HEK293 (cell line): ENCODE results near the gene ANKRD33.

Experiments used
- KLF8 ChIP-seq: fragments of 450-650 bp; formaldehyde crosslinking; IDR thresholded peaks from 2 replicates; pipeline ENCODE4 v1.5.1; 2016; ENCODE audit warnings: missing biosample characterization, missing genetic modification characterization
- MYNN ChIP-seq: fragments of 450-650 bp; formaldehyde crosslinking; IDR thresholded peaks from 2 replicates; pipeline ENCODE4 v1.5.1; 2016; ENCODE audit warnings: missing biosample characterization, missing genetic modification characterization, borderline replicate concordance
- RBAK ChIP-seq: fragments of 450-650 bp; formaldehyde crosslinking; IDR thresholded peaks from 2 replicates; pipeline ENCODE4 v1.5.1; 2016; ENCODE audit warnings: missing biosample characterization, missing genetic modification characterization
- SALL2 ChIP-seq: fragments of 450-650 bp; formaldehyde crosslinking; IDR thresholded peaks from 2 replicates; pipeline ENCODE4 v1.5.0; 2017; ENCODE audit warnings: missing biosample characterization, mild to moderate bottlenecking, missing genetic modification characterization, borderline replicate concordance
- YY1 ChIP-seq: fragments of 450-650 bp; formaldehyde crosslinking; IDR thresholded peaks from 2 replicates; pipeline ENCODE4 v1.5.1; 2018; ENCODE audit warnings: missing biosample characterization, missing genetic modification characterization
- ZBTB21 ChIP-seq: fragments of 450-650 bp; formaldehyde crosslinking; IDR thresholded peaks from 2 replicates; pipeline ENCODE4 v1.5.1; 2017; ENCODE audit warnings: missing biosample characterization, missing genetic modification characterization
- ZBTB49 ChIP-seq: fragments of 450-650 bp; formaldehyde crosslinking; IDR thresholded peaks from 2 replicates; pipeline ENCODE4 v1.5.1; 2016; ENCODE audit warnings: missing biosample characterization, missing genetic modification characterization, low read depth
- ZIC2 ChIP-seq: fragments of 450-650 bp; formaldehyde crosslinking; IDR thresholded peaks from 2 replicates; pipeline ENCODE4 v1.5.1; 2016; ENCODE audit warnings: missing biosample characterization, missing genetic modification characterization
- ZNF112 ChIP-seq: fragments of 450-650 bp; formaldehyde crosslinking; IDR thresholded peaks from 2 replicates; pipeline ENCODE4 v1.5.0; 2017; ENCODE audit warnings: missing biosample characterization, missing genetic modification characterization
- ZNF148 ChIP-seq: fragments of 450-650 bp; formaldehyde crosslinking; IDR thresholded peaks from 2 replicates; pipeline ENCODE4 v1.5.0; 2017; ENCODE audit warnings: missing biosample characterization, missing genetic modification characterization, borderline replicate concordance
- ZNF157 ChIP-seq: fragments of 450-650 bp; formaldehyde crosslinking; IDR thresholded peaks from 2 replicates; pipeline ENCODE4 v1.5.1; 2016; ENCODE audit warnings: missing biosample characterization, missing genetic modification characterization
- ZNF214 ChIP-seq: fragments of 450-650 bp; formaldehyde crosslinking; IDR thresholded peaks from 2 replicates; pipeline ENCODE4 v1.5.1; 2017; ENCODE audit warnings: missing biosample characterization, mild to moderate bottlenecking, missing genetic modification characterization, borderline replicate concordance
- ZNF248 ChIP-seq: fragments of 450-650 bp; formaldehyde crosslinking; IDR thresholded peaks from 2 replicates; pipeline ENCODE4 v1.5.1; 2017; ENCODE audit warnings: missing biosample characterization, missing genetic modification characterization
- ZNF311 ChIP-seq: fragments of 450-650 bp; formaldehyde crosslinking; IDR thresholded peaks from 2 replicates; pipeline ENCODE4 v1.5.1; 2017; ENCODE audit warnings: missing biosample characterization, missing genetic modification characterization, borderline replicate concordance
- ZNF335 ChIP-seq: fragments of 450-650 bp; formaldehyde crosslinking; conservative IDR thresholded peaks from 2 replicates; pipeline ENCODE4 v1.5.1; 2016; ENCODE audit warnings: missing biosample characterization, missing genetic modification characterization
- ZNF398 ChIP-seq: fragments of 450-650 bp; formaldehyde crosslinking; IDR thresholded peaks from 2 replicates; pipeline ENCODE4 v1.5.1; 2017; ENCODE audit warnings: missing biosample characterization, missing genetic modification characterization
- ZNF404 ChIP-seq: fragments of 450-650 bp; formaldehyde crosslinking; IDR thresholded peaks from 2 replicates; pipeline ENCODE4 v1.5.1; 2017; ENCODE audit warnings: missing biosample characterization, missing genetic modification characterization
- ZNF416 ChIP-seq: fragments of 450-650 bp; formaldehyde crosslinking; IDR thresholded peaks from 2 replicates; pipeline ENCODE4 v1.5.1; 2016; ENCODE audit warnings: missing biosample characterization, missing genetic modification characterization
- ZNF521 ChIP-seq: fragments of 450-650 bp; formaldehyde crosslinking; IDR thresholded peaks from 2 replicates; pipeline ENCODE4 v1.5.1; 2017; ENCODE audit warnings: missing biosample characterization, mild to moderate bottlenecking, missing genetic modification characterization
- ZNF544 ChIP-seq: fragments of 450-650 bp; formaldehyde crosslinking; IDR thresholded peaks from 2 replicates; pipeline ENCODE4 v1.5.0; 2017; ENCODE audit warnings: missing biosample characterization, missing genetic modification characterization
- ZNF561 ChIP-seq: fragments of 450-650 bp; IDR thresholded peaks from 2 replicates; pipeline ENCODE4 v1.5.1; 2018; ENCODE audit warnings: missing biosample characterization, missing genetic modification characterization, borderline replicate concordance
- ZNF600 ChIP-seq: fragments of 450-650 bp; formaldehyde crosslinking; IDR thresholded peaks from 2 replicates; pipeline ENCODE4 v1.5.1; 2016; ENCODE audit warnings: missing biosample characterization, missing genetic modification characterization
- ZNF747 ChIP-seq: fragments of 450-650 bp; formaldehyde crosslinking; IDR thresholded peaks from 2 replicates; pipeline ENCODE4 v1.5.1; 2016; ENCODE audit warnings: missing biosample characterization, missing genetic modification characterization
- ZNF830 ChIP-seq: fragments of 450-650 bp; IDR thresholded peaks from 2 replicates; pipeline ENCODE4 v1.5.0; 2018; ENCODE audit warnings: missing biosample characterization, missing genetic modification characterization, low read depth, mild to moderate bottlenecking, moderate library complexity
- ZNF837 ChIP-seq: fragments of 450-650 bp; formaldehyde crosslinking; IDR thresholded peaks from 2 replicates; pipeline ENCODE4 v1.5.1; 2016; ENCODE audit warnings: missing biosample characterization, missing genetic modification characterization
- ZSCAN16 ChIP-seq: fragments of 450-650 bp; formaldehyde crosslinking; IDR thresholded peaks from 2 replicates; pipeline ENCODE4 v1.5.1; 2016; ENCODE audit warnings: missing biosample characterization, missing genetic modification characterization

Gene ANKRD33

GRCh38 chr12:51941011-51941581, 53.2 kb downstream of the ANKRD33 start (continued):
- no peak for TF ChIP-seq SALL2 (tag by site-specific recombination)
- TF ChIP-seq ZBTB21 (tag by site-specific recombination) = no peak
- TF ChIP-seq YY1 (tag by site-specific recombination) = no peak
- no peak for TF ChIP-seq ZNF416 (tag by site-specific recombination)
- no peak for TF ChIP-seq ZNF148 (tag by site-specific recombination)
- TF ChIP-seq ZNF112 = no peak
- TF ChIP-seq ZIC2 (tag by site-specific recombination) = peak; percentile 61
- no peak for TF ChIP-seq ZNF157
- no peak for TF ChIP-seq ZNF398 (tag by site-specific recombination)
- no peak for TF ChIP-seq ZNF404 (tag by site-specific recombination)
- no peak for TF ChIP-seq ZSCAN16 (tag by site-specific recombination)
- TF ChIP-seq ZNF837 = no peak
- TF ChIP-seq ZNF311 (tag by site-specific recombination) = no peak
- no peak for TF ChIP-seq ZNF830
- TF ChIP-seq RBAK (tag by site-specific recombination) = no peak
- TF ChIP-seq ZNF248 (tag by site-specific recombination) = no peak
- no peak for TF ChIP-seq ZNF214
- no peak for TF ChIP-seq MYNN (tag by site-specific recombination)
- TF ChIP-seq KLF8 = no peak
- TF ChIP-seq ZNF747 = no peak
- peak; percentile 26; the same call in 1 of the 2 replicates for TF ChIP-seq ZNF335
- no peak for TF ChIP-seq ZNF561 (tag by site-specific recombination)
- peak; percentile 88 for TF ChIP-seq ZNF600 (tag by site-specific recombination)
- no peak for TF ChIP-seq ZNF544
- TF ChIP-seq ZBTB49 = no peak
- no peak for TF ChIP-seq ZNF521 (tag by site-specific recombination)
